GM12873 (cell line): Measurements from ENCODE around the gene LGI1.

Experiments used
- TF ChIP-seq, protein P1 (sequence below): IDR thresholded peaks from 2 replicates; pipeline ENCODE4 v1.5.1; 2012; ENCODE audit warnings: low read depth, mild to moderate bottlenecking, moderate library complexity, low read length, control low read depth; ENCODE audit not compliant: insufficient read depth; ENCODE audit errors: missing control alignments

LGI1 gene

DNA sequence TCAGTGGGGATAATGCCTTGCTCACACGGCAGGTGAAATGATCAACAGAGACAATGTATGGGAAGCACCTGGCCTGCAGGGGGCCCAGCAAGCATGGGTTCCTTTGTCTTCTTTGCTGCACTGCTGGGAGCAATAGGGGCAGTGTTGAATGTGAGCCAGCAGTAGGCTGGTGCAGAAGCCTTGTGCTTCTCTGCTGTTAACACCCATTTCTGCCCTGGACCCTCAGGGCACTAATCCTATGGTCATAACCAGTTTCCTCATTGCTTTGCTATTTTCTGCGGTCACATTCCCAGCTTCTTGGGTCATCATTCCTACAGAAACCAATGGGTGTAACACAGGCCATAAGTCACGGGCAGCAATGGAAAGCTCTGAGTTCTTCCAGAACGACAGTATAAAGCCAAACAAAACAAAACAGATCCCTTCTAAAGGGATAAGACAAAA, 10.9 kb upstream of the LGI1 start:
- TF ChIP-seq, protein P1, sequence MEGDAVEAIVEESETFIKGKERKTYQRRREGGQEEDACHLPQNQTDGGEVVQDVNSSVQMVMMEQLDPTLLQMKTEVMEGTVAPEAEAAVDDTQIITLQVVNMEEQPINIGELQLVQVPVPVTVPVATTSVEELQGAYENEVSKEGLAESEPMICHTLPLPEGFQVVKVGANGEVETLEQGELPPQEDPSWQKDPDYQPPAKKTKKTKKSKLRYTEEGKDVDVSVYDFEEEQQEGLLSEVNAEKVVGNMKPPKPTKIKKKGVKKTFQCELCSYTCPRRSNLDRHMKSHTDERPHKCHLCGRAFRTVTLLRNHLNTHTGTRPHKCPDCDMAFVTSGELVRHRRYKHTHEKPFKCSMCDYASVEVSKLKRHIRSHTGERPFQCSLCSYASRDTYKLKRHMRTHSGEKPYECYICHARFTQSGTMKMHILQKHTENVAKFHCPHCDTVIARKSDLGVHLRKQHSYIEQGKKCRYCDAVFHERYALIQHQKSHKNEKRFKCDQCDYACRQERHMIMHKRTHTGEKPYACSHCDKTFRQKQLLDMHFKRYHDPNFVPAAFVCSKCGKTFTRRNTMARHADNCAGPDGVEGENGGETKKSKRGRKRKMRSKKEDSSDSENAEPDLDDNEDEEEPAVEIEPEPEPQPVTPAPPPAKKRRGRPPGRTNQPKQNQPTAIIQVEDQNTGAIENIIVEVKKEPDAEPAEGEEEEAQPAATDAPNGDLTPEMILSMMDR: peak; percentile 55

DNA sequence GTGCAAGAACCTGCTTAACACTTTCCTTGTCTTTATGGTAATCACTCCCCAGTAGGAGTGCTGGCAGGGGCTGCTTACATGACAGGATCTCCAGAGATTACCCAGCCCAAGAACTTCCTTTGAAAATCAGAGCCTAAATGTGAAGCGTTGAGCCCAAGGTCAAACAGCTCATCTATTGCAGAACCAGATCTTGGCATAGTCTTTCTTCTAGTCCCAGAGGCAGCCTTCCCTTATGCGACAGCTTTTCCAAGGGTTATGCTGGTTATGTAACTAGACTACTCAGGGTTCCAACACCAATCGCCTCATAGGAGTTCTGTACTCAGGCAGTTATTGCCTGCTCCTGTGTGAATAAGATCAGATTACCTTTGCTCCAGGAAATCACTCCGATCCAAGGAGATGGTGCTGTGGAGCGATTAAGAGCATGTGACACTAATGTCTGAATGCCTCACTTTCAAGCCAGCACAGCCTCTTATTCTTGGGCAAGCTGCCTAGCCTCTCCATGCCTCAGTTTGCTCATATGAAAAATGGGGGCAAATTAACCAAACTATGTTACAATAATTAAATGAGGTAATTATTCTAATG, 8.4 kb upstream of the LGI1 start:
- TF ChIP-seq, protein P1: no peak

- TF ChIP-seq, protein P1: no peak
These were observed 6.6 kb upstream of the LGI1 start for GRCh38 chr10:93751124-93751523.

DNA sequence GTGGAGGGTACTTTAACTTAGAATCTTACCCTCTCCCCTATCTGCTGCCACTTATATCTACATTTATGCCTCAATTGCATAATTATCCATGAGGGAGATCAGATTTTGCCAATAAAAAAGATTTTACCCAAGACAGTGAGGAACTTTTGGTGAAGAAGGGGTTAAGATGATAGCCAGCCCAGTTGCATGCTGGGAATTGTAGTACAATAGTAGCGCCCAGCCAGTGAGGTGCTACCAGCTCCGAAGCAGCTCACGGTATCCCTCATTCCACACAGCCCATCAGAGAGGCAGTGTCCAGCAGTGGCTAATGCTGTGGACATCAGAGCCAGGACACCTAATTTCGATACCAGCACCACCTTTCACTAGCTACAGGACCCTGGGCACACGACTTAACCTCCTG, 5.9 kb upstream of the LGI1 start:
- TF ChIP-seq, protein P1: no peak

DNA sequence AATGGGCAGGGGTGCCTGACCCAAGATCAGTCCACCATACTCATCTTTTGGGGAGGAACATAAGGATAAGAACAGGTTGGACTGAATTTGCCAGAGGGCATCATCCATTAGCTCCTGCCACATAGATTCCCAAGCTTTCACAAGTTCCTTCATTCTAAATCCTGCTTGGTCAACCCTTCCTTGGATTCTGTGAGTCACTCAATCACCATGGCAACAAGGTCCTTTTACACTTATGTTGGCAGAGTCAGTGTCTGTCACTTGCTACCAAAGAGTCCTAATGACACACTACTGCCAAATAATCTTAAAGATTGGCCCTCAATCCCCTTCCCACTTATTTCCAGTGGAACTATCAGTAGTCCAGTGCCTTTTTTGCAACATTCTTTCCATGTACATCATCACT, 5.0 kb upstream of the LGI1 start:
- TF ChIP-seq, protein P1: no peak

- TF ChIP-seq, protein P1: no peak
These were observed 4.0 kb upstream of the LGI1 start for GRCh38 chr10:93753621-93754250.

GRCh38 chr10:93754761-93755160, 3.0 kb upstream of the LGI1 start:
- TF ChIP-seq, protein P1: no peak
